ENCODE measurements around the gene SAXO1. TPM values are rescaled to one million over a fixed set of nuclear protein-coding genes. Genes with fewer than 3 reads are reported as not detected.

The SAXO1 gene
- total RNA-seq, 1 experiment from 2014 or later, result not detected

DNA sequence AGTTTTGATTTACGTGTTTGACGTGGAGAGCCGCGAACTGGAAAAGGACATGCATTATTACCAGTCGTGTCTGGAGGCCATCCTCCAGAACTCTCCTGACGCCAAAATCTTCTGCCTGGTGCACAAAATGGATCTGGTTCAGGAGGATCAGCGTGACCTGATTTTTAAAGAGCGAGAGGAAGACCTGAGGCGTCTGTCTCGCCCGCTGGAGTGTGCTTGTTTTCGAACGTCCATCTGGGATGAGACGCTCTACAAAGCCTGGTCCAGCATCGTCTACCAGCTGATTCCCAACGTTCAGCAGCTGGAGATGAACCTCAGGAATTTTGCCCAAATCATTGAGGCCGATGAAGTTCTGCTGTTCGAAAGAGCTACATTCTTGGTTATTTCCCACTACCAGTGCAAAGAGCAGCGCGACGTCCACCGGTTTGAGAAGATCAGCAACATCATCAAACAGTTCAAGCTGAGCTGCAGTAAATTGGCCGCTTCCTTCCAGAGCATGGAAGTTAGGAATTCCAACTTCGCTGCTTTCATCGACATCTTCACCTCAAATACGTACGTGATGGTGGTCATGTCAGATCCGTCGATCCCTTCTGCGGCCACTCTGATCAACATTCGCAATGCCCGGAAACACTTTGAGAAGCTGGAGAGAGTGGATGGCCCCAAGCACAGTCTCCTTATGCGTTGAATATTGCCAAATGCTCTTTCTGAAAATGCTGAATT lies 17.1 kb upstream of the SAXO1 start:
- intact Hi-C loops (cut with micrococcal nuclease; ENCODE audit: unreplicated experiment), result no loop called here
- no peaks in the 10 kb centered on the region for H3K9me3 ChIP-seq (ENCODE audit: control insufficient read depth, insufficient read depth, low read depth, low read length)
- TF ChIP-seq, protein P1, sequence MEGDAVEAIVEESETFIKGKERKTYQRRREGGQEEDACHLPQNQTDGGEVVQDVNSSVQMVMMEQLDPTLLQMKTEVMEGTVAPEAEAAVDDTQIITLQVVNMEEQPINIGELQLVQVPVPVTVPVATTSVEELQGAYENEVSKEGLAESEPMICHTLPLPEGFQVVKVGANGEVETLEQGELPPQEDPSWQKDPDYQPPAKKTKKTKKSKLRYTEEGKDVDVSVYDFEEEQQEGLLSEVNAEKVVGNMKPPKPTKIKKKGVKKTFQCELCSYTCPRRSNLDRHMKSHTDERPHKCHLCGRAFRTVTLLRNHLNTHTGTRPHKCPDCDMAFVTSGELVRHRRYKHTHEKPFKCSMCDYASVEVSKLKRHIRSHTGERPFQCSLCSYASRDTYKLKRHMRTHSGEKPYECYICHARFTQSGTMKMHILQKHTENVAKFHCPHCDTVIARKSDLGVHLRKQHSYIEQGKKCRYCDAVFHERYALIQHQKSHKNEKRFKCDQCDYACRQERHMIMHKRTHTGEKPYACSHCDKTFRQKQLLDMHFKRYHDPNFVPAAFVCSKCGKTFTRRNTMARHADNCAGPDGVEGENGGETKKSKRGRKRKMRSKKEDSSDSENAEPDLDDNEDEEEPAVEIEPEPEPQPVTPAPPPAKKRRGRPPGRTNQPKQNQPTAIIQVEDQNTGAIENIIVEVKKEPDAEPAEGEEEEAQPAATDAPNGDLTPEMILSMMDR (IDR thresholded peaks at IDR 0.05), result no peak
- TF ChIP-seq POLR2AphosphoS5 (IDR thresholded peaks at IDR 0.05; ENCODE audit: low read depth, low read length), result no peak
- TF ChIP-seq SIN3A (IDR thresholded peaks at IDR 0.05; ENCODE audit: borderline replicate concordance, insufficient read depth, low read depth, low read length), result no peak
- no peak for TF ChIP-seq TCF7L2 (IDR thresholded peaks at IDR 0.05; ENCODE audit: low read depth, low read length)
- TF ChIP-seq, protein P2, sequence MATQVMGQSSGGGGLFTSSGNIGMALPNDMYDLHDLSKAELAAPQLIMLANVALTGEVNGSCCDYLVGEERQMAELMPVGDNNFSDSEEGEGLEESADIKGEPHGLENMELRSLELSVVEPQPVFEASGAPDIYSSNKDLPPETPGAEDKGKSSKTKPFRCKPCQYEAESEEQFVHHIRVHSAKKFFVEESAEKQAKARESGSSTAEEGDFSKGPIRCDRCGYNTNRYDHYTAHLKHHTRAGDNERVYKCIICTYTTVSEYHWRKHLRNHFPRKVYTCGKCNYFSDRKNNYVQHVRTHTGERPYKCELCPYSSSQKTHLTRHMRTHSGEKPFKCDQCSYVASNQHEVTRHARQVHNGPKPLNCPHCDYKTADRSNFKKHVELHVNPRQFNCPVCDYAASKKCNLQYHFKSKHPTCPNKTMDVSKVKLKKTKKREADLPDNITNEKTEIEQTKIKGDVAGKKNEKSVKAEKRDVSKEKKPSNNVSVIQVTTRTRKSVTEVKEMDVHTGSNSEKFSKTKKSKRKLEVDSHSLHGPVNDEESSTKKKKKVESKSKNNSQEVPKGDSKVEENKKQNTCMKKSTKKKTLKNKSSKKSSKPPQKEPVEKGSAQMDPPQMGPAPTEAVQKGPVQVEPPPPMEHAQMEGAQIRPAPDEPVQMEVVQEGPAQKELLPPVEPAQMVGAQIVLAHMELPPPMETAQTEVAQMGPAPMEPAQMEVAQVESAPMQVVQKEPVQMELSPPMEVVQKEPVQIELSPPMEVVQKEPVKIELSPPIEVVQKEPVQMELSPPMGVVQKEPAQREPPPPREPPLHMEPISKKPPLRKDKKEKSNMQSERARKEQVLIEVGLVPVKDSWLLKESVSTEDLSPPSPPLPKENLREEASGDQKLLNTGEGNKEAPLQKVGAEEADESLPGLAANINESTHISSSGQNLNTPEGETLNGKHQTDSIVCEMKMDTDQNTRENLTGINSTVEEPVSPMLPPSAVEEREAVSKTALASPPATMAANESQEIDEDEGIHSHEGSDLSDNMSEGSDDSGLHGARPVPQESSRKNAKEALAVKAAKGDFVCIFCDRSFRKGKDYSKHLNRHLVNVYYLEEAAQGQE (IDR thresholded peaks at IDR 0.05; ENCODE audit: insufficient read depth in 1 of 2, low read depth in 2 of 2, low read length in 1 of 2), result no peak
- peak overlapping the region; percentile 75 for H3K27ac ChIP-seq (ENCODE audit: low read length)
- BruUV-seq (replicated peaks), result no TSS peak
- no peaks in the 10 kb centered on the region for H3K4me1 ChIP-seq (ENCODE audit: control insufficient read depth, insufficient read depth, low read length)
- CTCF ChIA-PET, result interaction anchor here (0.6 kb wide), 1 partner anchor 406 kb away, joined by 5 read pairs; no protein-coding TSS in a partner anchor
- peak overlapping the region; percentile 67 to 78 for H3K4me3 ChIP-seq (ENCODE audit: low read depth in 2 of 2, low read length in 2 of 2)
- H3K36me3 ChIP-seq (ENCODE audit: control insufficient read depth, insufficient read depth, low read length), result no peaks in the 10 kb centered on the region; the same call in 1 of the 2 replicates
- in situ Hi-C loops (cut with HindIII; ENCODE audit: low pct_unique_long_range_greater_than_20kb, low sequenced_read_pairs), result no loop called here
- H3K27me3 ChIP-seq (ENCODE audit: control insufficient read depth, insufficient read depth, low read length), result no peaks in the 10 kb centered on the region
- ATAC-seq (no peak), DNase-seq (ENCODE audit: low read depth, low spot score) (no peak)
- POLR2A ChIA-PET, result no interaction called here

DNA sequence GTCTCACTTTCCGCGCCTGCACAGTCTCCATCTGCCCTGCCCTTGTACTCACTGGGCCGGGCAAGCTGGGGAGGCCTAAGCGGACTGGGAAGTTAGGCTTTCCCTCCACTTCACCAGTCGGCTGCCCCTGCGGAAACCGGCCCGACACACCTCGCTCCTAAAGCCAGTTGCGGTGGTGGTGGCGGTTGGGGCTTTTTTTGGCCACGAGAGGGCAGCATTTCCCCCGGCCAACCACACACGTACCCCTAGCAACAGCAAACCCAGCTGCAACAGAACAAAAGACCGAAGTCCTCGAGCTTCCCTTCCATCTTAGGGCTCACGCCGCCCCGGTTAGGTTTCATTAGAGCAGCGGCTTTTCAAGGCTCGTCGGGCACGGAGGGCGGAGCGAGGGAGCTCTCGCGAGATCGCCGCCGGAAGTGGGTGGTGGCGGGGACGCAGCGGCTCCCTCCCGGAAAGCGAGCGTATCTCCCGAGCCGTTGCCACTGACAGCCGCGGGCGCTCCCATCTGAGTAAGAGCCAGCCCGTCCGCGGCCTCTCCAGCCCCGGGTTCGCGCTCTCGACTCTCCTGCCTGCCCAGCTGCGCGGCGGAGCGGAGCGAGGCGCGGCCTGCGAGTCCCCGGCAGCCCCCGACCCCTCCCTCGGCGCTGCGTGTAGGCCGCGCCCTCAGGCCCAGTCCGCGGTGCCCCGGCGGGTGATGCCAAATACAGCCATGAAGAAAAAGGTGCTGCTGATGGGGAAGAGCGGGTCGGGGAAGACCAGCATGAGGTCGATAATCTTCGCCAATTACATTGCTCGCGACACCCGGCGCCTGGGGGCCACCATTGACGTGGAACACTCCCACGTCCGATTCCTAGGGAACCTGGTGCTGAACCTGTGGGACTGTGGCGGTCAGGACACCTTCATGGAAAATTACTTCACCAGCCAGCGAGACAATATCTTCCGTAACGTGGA lies 16.2 kb upstream of the SAXO1 start, which contains the start of gene RRAGA:
TSS of gene RRAGA (plus strand) at position 462 of the 951 bp plus-strand sequence. CDS start at position 695, 233 bp downstream.
- ChIA-PET POLR2A (no interaction called here), CTCF (interaction anchor here (0.5 to 0.6 kb wide), 2 partner anchors 99 to 326 kb away, joined by 3 to 6 read pairs; no protein-coding TSS in a partner anchor)
- TF ChIP-seq, protein P1 (IDR thresholded peaks at IDR 0.05), result peak; percentile 67
- TF ChIP-seq POLR2AphosphoS5 (IDR thresholded peaks at IDR 0.05; ENCODE audit: low read depth, low read length) (peak; percentile 28; the same call in 1 of the 2 replicates), TCF7L2 (IDR thresholded peaks at IDR 0.05; ENCODE audit: low read depth, low read length) (peak; percentile 66; the same call in 1 of the 2 replicates), SIN3A (IDR thresholded peaks at IDR 0.05; ENCODE audit: borderline replicate concordance, insufficient read depth, low read depth, low read length) (peak; percentile 42; the same call in 1 of the 2 replicates)
- TF ChIP-seq, protein P2 (IDR thresholded peaks at IDR 0.05; ENCODE audit: insufficient read depth in 1 of 2, low read depth in 2 of 2, low read length in 1 of 2), result no peak
- H3K27ac ChIP-seq (ENCODE audit: low read length), result peak within 1 kb of the TSS; percentile 82
- H3K4me1 ChIP-seq (ENCODE audit: control insufficient read depth, insufficient read depth, low read length), result no peaks in the 10 kb centered on the region
- peak; percentile 51 for DNase-seq (ENCODE audit: low read depth, low spot score)
- no peaks in the 10 kb centered on the region for H3K27me3 ChIP-seq (ENCODE audit: control insufficient read depth, insufficient read depth, low read length)
- peak; percentile 94 for ATAC-seq
- no peaks in the 10 kb centered on the region; the same call in 1 of the 2 replicates for H3K36me3 ChIP-seq (ENCODE audit: control insufficient read depth, insufficient read depth, low read length)
- in situ Hi-C loops (cut with HindIII; ENCODE audit: low pct_unique_long_range_greater_than_20kb, low sequenced_read_pairs), result no loop called here
- H3K4me3 ChIP-seq (ENCODE audit: low read depth in 2 of 2, low read length in 2 of 2), result peak within 1 kb of the TSS; percentile 67 to 78
- H3K9me3 ChIP-seq (ENCODE audit: control insufficient read depth, insufficient read depth, low read depth, low read length), result no peaks in the 10 kb centered on the region
- BruUV-seq (replicated peaks), result no TSS peak
- intact Hi-C loops (cut with micrococcal nuclease; ENCODE audit: unreplicated experiment), result no loop called here
